Effector memory CD8-positive, alpha-beta T cell (primary cell): ENCODE measurements around the gene DCHS1.

Source experiments
- ATAC-seq: fragments of 150-1000 bp; cut with Tn5 transposase; replicated peaks from 2 replicates; pipeline ENCODE4 v1.10.0; 2021; ENCODE audit warnings: mild to moderate bottlenecking, moderate library complexity
- DNase-seq, 3 experiments: peaks; one replicate each; pipeline ENCODE4 v3.0.0; 2021
- H3K27ac Mint-ChIP-seq, 2 donors: one replicate each; pipeline ENCODE4 v1.8.0; 2022; ENCODE audit warnings: mild to moderate bottlenecking in 2 of 2, mixed read lengths in 2 of 2, moderate library complexity in 2 of 2
- H3K27me3 Mint-ChIP-seq, 2 donors: one replicate each; pipeline ENCODE4 v1.8.0; 2022; ENCODE audit warnings: mixed read lengths in 2 of 2
- H3K36me3 Mint-ChIP-seq: one replicate; pipeline ENCODE4 v1.8.0; 2022; ENCODE audit warnings: mild to moderate bottlenecking, moderate library complexity, mixed read lengths; ENCODE audit not compliant: insufficient read depth
- H3K4me1 Mint-ChIP-seq, 2 donors: one replicate each; pipeline ENCODE4 v1.8.0; 2022; ENCODE audit warnings: low read depth in 2 of 2, mixed read lengths in 2 of 2
- H3K4me3 Mint-ChIP-seq, 2 donors: one replicate each; pipeline ENCODE4 v1.8.0; 2022; ENCODE audit warnings: mild to moderate bottlenecking in 2 of 2, mixed read lengths in 2 of 2, moderate library complexity in 2 of 2
- H3K9me3 Mint-ChIP-seq, 2 donors: one replicate each; pipeline ENCODE4 v1.8.0; 2022; ENCODE audit warnings: mixed read lengths in 2 of 2

DCHS1 gene

DNA sequence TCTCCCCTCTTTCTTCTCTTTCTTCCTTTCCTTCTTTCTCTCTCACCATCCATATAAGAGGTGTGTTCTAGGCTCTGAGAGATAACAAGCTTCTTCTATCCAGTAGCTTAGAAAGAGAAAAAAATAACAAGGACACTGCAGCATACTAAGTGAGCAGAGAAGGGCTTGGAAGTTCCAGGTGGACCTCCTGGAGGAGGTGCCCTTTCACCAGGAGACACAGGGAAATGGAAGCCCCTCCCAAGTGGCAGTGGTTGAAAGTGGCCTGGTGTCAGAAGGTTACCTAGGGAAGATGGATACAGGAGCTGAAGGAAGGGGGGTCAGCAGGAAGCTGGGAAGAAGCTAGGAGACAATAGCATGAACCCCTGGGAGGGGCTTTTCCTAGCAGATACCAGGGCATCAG, 5.5 kb downstream of the DCHS1 start:
- no peak overlapping the region for H3K4me3 Mint-ChIP-seq
- H3K36me3 Mint-ChIP-seq: no peaks in the 10 kb centered on the region
- H3K27ac Mint-ChIP-seq: no peak overlapping the region
- DNase-seq (no peak), ATAC-seq (no peak)
- H3K27me3 Mint-ChIP-seq: no peaks in the 10 kb centered on the region
- peaks cover 0 to 1% of the 10 kb centered on the region in 2 donors for H3K4me1 Mint-ChIP-seq
- H3K9me3 Mint-ChIP-seq: no peaks in the 10 kb centered on the region

DNA sequence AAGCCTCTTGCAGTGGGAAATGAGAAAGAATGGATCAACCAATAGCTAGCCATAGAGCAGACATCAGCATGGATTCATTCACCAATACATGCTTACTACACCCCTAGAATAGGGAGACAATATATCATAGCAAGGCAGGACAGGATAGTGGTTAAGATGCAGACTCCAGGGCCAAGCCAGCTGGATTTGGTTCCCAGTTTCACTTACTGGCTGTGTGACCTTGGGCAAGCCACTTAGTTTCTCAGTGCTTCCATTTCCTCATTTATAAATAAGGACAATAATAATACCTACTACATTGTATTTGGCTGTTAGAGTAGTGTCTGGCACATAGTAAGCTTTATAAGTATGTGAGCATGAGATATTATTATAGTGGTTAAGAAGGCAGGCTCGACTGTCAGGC, 7.1 kb downstream of the DCHS1 start:
- ATAC-seq (no peak), DNase-seq (no peak)
- Mint-ChIP-seq H3K9me3 (no peaks in the 10 kb centered on the region), H3K36me3 (no peaks in the 10 kb centered on the region), H3K27me3 (no peaks in the 10 kb centered on the region), H3K4me1 (peaks cover 0 to 5% of the 10 kb centered on the region in 2 donors), H3K4me3 (no peak overlapping the region), H3K27ac (no peak overlapping the region)

DNA sequence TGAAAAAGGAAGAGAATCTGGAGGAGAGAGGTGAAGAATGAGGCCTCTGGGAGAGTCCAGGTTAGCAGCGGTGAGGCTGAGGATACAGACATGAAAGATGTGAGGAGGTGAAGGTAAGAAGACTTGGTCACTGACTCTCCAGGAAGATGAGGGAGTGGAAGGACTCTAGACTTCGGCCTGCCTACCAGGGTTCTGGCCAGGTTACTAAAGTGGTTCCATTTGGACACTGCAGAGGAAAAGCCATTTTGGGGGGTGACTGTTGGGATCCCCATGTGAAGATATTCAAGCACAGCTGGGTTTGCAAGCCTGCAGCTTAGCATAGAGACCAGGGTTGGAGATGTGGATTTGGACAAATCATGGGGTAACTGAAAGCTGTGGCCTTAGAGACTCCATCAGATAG, 7.8 kb downstream of the DCHS1 start:
- Mint-ChIP-seq H3K4me3 (no peak overlapping the region), H3K9me3 (no peaks in the 10 kb centered on the region), H3K36me3 (no peaks in the 10 kb centered on the region), H3K27me3 (no peaks in the 10 kb centered on the region), H3K4me1 (peaks cover 0 to 5% of the 10 kb centered on the region in 2 donors), H3K27ac (no peak overlapping the region)
- ATAC-seq: no peak
- DNase-seq: no peak

DNA sequence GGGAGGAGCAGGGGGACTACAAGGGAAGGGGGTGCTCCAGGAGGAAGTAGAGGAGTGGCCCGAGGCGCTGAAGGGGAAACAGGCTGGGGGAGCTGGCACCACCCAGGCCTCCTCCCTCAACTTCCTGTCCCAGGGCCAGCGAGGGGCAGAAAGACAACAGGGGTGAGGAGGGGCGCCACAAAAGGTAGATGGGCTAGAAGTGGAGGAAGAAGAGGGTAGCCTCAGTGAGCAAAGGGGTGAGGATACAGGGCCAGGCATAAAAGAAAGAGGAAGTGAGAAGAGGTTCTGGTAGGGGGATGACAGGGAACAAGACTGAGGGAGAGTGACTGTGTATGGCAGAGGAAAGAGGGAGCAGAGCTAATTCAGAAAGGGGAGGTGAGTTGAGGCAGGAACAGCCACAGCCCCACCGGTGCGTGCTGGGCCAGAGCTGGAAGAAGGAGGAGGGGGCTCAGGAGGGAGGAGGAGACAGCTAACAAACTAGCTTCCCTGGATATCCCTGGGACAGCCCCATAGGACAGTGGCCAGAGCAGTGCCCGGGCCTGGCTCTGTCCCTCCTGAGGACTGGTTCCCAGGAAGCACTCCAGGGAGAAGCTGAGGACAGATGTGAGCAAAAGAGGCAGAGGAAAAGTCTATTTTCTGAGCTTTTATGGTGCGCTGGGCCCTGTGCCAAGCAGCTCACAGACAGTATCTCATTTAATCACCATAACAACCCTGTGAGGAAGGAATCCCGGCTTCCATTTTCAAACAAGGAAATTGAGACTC, 8.5 kb downstream of the DCHS1 start:
- no peak overlapping the region for H3K27ac Mint-ChIP-seq
- no peaks in the 10 kb centered on the region for H3K36me3 Mint-ChIP-seq
- H3K4me1 Mint-ChIP-seq: peaks cover 0 to 5% of the 10 kb centered on the region in 2 donors
- peak; percentile 65 for ATAC-seq
- DNase-seq: no peak
- no peaks in the 10 kb centered on the region for H3K27me3 Mint-ChIP-seq
- H3K9me3 Mint-ChIP-seq: no peaks in the 10 kb centered on the region
- H3K4me3 Mint-ChIP-seq: no peak overlapping the region

DNA sequence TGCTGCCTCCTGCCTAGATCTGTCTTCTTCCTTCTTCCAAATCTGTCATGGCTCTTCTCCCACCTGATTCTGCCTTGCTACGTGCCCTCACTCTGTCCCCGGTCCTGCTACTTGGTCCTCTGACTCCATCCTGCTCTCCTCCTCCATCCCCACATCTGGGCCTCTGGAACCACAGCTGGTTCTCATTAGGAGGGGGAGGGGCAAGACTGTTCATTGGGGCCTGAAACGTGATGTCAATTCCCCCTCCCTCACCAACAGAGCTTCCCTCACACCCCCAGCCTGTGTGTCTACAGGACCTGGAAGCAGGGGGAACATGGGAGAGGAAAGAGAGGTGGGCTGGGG, 9.1 kb downstream of the DCHS1 start:
- no peaks in the 10 kb centered on the region for H3K27me3 Mint-ChIP-seq
- H3K36me3 Mint-ChIP-seq: no peaks in the 10 kb centered on the region
- H3K4me1 Mint-ChIP-seq: peaks cover 0 to 5% of the 10 kb centered on the region in 2 donors
- H3K9me3 Mint-ChIP-seq: no peaks in the 10 kb centered on the region
- DNase-seq (no peak), ATAC-seq (peak; percentile 9)
- no peak overlapping the region for H3K4me3 Mint-ChIP-seq
- no peak overlapping the region for H3K27ac Mint-ChIP-seq

DNA sequence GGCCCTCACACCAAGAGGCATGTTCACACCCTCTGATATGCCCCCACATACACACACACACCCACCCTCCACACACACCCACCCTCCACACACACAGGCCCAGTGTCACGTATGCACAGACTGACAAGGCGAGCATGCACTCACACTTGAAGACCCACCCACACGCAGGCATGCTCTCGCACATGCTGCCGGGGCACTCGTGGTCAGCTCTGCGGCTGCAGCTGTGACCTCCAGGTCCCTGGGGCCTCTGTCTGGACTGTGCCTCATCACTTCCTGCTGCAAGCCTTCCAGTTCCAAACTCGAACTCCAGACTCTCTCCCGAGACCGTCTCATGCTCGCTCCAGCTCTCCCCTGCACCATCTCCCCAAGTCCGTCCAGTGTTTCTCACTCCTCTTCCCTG, 9.5 kb downstream of the DCHS1 start:
- ATAC-seq (no peak), DNase-seq (no peak)
- Mint-ChIP-seq H3K4me1 (peaks cover 0 to 5% of the 10 kb centered on the region in 2 donors), H3K27ac (no peak overlapping the region), H3K4me3 (no peak overlapping the region), H3K27me3 (no peaks in the 10 kb centered on the region), H3K36me3 (no peaks in the 10 kb centered on the region), H3K9me3 (no peaks in the 10 kb centered on the region)

DNA sequence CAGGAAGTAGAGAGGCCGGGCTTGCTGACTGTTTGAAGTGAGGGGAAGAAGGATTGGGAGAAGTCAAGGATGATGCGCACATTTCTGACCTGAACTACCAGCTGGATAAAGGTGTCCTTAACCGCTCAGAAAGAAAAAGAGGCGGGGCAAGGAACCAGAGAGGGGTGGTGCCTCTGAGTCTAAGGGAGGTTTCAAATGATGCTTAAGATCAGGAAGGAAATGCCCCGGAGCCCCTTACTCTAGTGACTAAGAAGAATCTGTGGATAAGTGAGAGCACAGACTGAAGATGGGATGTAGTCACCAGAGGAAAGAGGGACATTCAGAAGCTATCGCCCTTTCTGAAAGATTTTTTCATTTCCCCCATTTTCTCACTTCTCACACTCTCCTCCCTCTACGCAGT, 12.7 kb downstream of the DCHS1 start:
- H3K27me3 Mint-ChIP-seq: no peaks in the 10 kb centered on the region

DNA sequence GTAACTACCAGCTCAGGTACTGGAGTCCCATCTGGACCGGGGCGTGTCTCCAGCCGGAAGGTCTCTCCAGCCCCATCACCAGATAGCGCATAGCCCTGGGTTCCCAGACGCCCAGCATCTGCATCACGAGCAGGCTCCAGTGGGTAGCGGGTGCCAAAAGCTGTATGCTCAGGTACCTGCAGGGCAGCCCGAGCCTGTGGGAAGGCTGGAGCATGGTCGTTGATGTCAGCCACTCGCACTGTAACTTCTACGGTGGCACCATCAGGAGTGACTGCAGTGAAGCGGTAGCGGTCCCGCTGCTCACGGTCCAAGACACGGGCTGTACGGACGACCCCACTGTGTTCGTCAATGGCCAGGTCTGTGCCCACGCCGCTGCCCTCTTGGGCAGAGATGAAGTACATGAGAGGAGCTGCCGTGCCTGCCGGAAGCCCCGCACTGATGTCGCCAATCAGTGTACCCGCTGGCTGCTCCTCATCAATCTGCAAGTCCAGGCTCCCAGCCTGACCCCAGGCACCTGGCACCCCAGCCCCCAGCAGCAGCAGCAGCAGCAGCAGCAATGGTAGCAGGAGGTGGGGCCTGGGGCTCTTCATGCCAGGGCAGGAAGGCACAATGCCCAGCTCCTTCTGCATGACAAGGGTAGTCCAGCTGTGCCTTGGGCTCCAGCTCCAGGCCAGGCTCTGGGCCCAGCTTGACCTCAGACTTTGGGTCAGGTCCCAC, 14.5 kb downstream of the DCHS1 start:
- no peak for DNase-seq
- H3K4me1 Mint-ChIP-seq: peaks cover 0 to 5% of the 10 kb centered on the region in 2 donors
- H3K4me3 Mint-ChIP-seq: no peak overlapping the region
- no peak for ATAC-seq
- no peaks in the 10 kb centered on the region for H3K9me3 Mint-ChIP-seq
- no peaks in the 10 kb centered on the region for H3K36me3 Mint-ChIP-seq
- no peaks in the 10 kb centered on the region for H3K27me3 Mint-ChIP-seq
- no peak overlapping the region for H3K27ac Mint-ChIP-seq

More for the DNA sequence above, 12.7 kb downstream of the DCHS1 start:
- Mint-ChIP-seq H3K4me3 (no peak overlapping the region), H3K27ac (no peak overlapping the region), H3K9me3 (no peaks in the 10 kb centered on the region), H3K4me1 (peaks cover 0 to 5% of the 10 kb centered on the region in 2 donors), H3K36me3 (no peaks in the 10 kb centered on the region)
- ATAC-seq (no peak), DNase-seq (no peak)

DNA sequence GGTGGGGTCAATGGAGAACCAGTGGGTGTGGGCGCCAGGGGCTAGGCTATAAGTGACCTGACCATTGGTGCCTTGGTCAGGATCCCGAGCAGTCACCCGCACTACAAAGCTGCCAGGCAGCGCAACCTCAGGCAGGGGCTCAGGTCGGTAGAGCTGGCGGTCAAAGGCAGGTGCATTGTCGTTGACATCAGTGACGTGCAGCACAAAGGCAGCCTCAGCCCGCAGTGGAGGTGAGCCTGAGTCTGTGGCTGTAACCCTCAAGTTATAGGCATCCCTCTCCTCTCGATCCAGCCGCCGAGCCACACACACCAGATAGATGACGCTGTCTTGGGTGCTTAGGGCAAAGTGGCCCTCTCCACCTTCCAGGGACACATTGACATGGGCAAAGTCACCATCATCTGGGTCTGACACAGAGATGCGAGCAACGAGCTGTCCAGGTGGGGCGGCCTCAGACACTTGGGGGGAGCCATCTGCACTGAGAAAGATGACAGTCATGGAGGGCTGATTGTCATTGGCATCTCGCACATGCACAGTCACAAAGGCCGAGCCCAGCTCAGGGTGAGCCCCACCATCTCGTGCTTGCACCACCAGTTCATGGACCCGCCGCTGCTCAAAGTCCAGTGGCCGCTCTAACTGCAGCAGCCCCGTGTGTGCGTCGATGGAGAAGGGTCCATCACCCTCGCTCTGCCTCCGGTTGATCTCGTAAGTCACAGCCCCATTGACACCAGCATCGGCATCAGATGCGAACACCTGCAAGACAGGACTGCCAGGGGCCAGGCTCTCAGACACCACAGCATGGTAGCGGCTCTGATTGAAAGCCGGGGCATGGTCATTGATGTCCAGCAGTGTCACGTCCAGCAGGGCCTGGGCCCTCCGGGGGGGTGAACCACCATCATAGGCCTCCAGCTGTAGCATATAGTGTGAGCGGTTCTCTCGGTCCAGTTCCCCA, 15.3 kb downstream of the DCHS1 start:
- DNase-seq: no peak
- Mint-ChIP-seq H3K27me3 (no peaks in the 10 kb centered on the region), H3K9me3 (no peaks in the 10 kb centered on the region), H3K4me1 (peaks cover 0 to 5% of the 10 kb centered on the region in 2 donors), H3K27ac (no peak overlapping the region), H3K4me3 (no peak overlapping the region), H3K36me3 (no peaks in the 10 kb centered on the region)
- ATAC-seq: no peak

DNA sequence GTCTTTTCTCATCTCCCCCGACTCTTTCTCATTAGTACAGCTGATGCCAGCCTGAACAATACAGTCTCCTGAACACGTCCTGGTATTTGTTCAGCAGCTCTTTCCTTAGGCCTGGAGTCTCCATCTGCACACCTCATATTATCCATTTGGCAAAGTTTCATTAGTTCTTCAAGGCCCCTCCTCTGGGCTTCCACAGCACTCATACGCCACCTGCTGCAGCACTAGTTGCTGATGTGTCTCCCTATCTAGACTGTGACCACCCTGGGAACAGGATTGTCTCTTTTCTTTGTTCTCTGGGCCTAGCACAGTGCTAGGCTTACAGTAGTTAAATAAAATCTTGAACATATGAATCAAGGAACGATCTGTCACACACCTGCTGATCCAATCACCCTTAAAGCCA, 17.2 kb downstream of the DCHS1 start:
- no peak for ATAC-seq
- Mint-ChIP-seq H3K4me3 (no peak overlapping the region), H3K27ac (no peak overlapping the region), H3K36me3 (no peaks in the 10 kb centered on the region), H3K4me1 (no peaks in the 10 kb centered on the region), H3K27me3 (no peaks in the 10 kb centered on the region), H3K9me3 (no peaks in the 10 kb centered on the region)
- no peak for DNase-seq

DNA sequence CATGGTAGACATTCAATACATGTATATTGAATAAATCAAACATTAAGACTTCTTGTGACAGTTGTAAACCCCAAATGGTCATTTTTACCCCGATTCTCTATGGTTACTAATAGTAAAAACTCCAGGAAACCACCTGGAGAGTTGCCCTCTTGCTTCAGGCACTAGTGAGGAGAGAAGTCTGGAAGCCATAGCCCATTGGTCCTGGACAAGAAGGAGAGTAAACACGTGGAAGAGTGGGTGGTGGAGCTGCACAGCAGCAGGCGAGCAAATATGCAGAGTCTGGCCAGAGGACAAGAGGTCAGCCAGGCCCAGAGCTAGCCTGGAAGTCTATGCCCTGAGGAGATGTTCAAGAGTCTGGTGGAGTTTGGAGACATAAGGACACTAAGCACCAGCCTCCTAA, 17.7 kb downstream of the DCHS1 start:
- Mint-ChIP-seq H3K4me3 (no peak overlapping the region), H3K27ac (no peak overlapping the region), H3K36me3 (no peaks in the 10 kb centered on the region), H3K27me3 (no peaks in the 10 kb centered on the region), H3K9me3 (no peaks in the 10 kb centered on the region), H3K4me1 (no peaks in the 10 kb centered on the region)
- no peak for DNase-seq
- no peak for ATAC-seq

DNA sequence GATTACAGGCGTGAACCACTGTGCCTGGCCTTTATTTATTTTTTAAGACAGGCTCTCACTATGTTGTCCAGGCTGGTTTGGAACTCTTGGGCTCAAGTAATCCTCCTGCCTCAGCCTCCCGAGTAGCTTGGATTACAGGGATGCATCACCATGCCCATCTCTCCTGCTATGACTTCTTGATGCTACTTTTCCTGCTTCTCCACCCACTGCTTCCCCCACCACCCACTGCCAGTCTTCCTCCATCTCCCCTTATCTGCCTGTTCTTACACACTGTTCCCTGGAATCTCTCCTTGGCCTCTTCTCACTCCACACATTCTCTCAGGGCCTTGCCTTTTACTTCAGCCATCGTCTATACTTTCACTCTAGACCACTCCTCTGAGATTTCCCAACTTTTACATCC, 19.1 kb downstream of the DCHS1 start:
- H3K27me3 Mint-ChIP-seq: no peaks in the 10 kb centered on the region
- DNase-seq (no peak), ATAC-seq (no peak)
- no peaks in the 10 kb centered on the region for H3K36me3 Mint-ChIP-seq
- H3K4me1 Mint-ChIP-seq: no peaks in the 10 kb centered on the region
- no peak overlapping the region for H3K27ac Mint-ChIP-seq
- no peaks in the 10 kb centered on the region for H3K9me3 Mint-ChIP-seq
- no peak overlapping the region for H3K4me3 Mint-ChIP-seq

DNA sequence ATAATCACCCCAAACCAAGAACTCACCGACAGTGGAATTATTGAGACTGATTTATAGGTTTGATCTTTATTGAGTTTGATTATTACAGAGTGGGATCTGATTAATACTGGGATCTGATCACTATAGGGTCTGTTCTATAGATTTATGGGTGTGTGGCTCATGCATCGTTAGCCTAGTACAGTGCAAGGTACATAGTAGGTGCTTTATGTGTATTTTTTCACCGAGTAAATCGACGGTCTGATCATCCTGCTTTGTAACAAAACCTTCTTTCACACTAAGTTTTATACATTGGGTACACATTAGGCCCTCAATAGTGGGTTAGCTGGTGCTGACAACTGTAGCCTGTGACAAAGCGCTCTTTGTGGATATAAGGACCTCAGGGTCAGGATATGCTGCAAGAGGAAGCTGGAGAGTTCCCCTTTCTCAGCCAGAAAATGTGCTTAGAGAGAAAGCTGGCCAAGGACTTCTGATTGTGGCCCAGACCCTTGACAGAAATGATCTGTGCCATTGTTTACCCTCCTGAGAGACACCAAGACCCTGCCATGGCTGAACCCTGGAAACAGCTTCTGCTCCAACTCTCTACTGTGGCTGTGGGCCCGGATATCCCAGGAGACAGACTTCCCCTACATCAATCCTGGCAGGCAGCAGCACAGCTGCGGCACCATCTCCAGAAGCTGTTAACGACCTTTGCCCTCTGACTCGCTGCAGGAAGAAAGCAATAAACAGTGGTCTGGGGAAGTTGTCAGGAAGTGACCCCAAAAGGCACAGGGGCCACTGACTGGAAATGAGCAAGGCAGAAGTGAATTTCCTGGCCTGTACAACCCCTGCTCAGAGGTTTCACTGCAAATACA, 20.3 kb downstream of the DCHS1 start:
- H3K27ac Mint-ChIP-seq: no peak overlapping the region
- H3K4me1 Mint-ChIP-seq: no peaks in the 10 kb centered on the region
- ATAC-seq (no peak), DNase-seq (no peak)
- no peaks in the 10 kb centered on the region for H3K27me3 Mint-ChIP-seq
- H3K36me3 Mint-ChIP-seq: no peaks in the 10 kb centered on the region
- no peaks in the 10 kb centered on the region for H3K9me3 Mint-ChIP-seq
- no peak overlapping the region for H3K4me3 Mint-ChIP-seq
